ENCODE data around the gene TMEM263.

Gene TMEM263

DNA sequence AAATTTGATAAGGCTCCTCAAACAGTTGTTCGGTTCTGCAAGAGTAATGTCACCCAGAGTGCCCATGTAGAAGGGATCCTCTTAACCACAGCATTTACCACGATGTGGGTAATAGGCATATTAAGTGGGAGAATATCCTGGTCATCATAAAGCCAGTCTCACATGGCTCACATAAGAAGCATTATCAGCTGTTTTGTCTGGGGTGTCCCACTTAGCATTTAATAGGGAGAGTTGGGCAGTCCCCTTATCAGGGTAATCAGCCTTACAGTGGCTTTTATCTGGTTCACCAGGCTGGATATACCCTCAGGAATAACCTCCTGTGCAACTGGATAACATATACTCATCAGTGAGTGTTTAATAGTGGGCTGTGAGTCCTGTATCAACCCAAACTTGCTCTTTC lies 12.9 kb upstream of the TMEM263 start:
- Histone ChIP-seq H3K9ac (ENCODE audit: low read depth, low read length, poor library complexity, severe bottlenecking) (no peak overlapping the region), H3K9me3 (ENCODE audit: insufficient read depth, low read depth, low read length) (0 out of 2 replicates have a peak, but pooled peaks cover 5% of the 10 kb centered on the region), H3K4me2 (ENCODE audit: low read depth, low read length, poor library complexity, severe bottlenecking) (no peak overlapping the region), H2AFZ (ENCODE audit: low read length) (no peak overlapping the region), H3K9me2 (replicated peaks; ENCODE audit: low read depth, low read length) (no peaks in the 10 kb centered on the region), H3K4me1 (ENCODE audit: insufficient read depth, low read length, poor library complexity, severe bottlenecking) (no peaks in the 10 kb centered on the region), H3K27me3 (ENCODE audit: insufficient read depth, low read length, poor library complexity, severe bottlenecking) (no peaks in the 10 kb centered on the region), H3K79me2 (ENCODE audit: insufficient read depth, low read length) (no peaks in the 10 kb centered on the region), H3K36me3 (ENCODE audit: insufficient read depth, low read length) (no peaks in the 10 kb centered on the region), H4K20me1 (ENCODE audit: insufficient read depth, low read length, poor library complexity, severe bottlenecking) (no peaks in the 10 kb centered on the region), H3K4me3 (ENCODE audit: low read length, poor library complexity, severe bottlenecking) (no peak overlapping the region), H3F3A (ENCODE audit: low read depth) (no peaks in the 10 kb centered on the region)
- TF ChIP-seq EZH2phosphoT487 (IDR thresholded peaks at IDR 0.05; ENCODE audit: borderline replicate concordance) = no peak
- TF ChIP-seq, protein P1, sequence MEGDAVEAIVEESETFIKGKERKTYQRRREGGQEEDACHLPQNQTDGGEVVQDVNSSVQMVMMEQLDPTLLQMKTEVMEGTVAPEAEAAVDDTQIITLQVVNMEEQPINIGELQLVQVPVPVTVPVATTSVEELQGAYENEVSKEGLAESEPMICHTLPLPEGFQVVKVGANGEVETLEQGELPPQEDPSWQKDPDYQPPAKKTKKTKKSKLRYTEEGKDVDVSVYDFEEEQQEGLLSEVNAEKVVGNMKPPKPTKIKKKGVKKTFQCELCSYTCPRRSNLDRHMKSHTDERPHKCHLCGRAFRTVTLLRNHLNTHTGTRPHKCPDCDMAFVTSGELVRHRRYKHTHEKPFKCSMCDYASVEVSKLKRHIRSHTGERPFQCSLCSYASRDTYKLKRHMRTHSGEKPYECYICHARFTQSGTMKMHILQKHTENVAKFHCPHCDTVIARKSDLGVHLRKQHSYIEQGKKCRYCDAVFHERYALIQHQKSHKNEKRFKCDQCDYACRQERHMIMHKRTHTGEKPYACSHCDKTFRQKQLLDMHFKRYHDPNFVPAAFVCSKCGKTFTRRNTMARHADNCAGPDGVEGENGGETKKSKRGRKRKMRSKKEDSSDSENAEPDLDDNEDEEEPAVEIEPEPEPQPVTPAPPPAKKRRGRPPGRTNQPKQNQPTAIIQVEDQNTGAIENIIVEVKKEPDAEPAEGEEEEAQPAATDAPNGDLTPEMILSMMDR (conservative IDR thresholded peaks at IDR 0.05; ENCODE audit: low read length) = no peak

DNA sequence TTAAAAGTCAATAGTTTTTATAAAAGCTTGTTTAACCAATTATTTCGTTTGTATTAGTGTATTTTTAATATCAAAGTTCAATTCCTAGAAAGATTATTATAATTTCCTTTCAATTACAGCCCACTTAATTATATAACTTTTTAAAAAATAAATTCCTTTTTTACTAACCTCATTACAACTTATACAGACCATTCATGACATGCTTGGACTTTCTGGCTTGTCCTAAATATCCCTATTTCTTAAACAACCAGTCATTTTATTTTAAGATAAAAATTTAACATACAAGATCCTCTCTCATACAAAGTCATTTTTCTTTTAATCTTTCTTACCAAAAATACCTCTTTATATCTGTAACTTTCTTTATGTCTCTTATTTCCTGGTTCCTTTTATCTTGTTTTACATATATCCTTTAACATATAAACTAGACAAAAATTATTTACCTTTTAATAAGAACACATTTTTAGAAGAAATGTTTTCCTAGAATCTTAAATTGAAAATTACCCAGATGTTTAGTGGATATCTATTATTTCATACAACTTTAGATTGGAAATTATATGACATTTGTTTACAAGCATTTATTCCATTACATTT lies 10.4 kb upstream of the TMEM263 start:
- H3K9ac ChIP-seq (ENCODE audit: low read depth, low read length, poor library complexity, severe bottlenecking) = no peak overlapping the region
- TF ChIP-seq EZH2phosphoT487 (IDR thresholded peaks at IDR 0.05; ENCODE audit: borderline replicate concordance) = no peak
- TF ChIP-seq, protein P1 (conservative IDR thresholded peaks at IDR 0.05; ENCODE audit: low read length) = no peak

DNA sequence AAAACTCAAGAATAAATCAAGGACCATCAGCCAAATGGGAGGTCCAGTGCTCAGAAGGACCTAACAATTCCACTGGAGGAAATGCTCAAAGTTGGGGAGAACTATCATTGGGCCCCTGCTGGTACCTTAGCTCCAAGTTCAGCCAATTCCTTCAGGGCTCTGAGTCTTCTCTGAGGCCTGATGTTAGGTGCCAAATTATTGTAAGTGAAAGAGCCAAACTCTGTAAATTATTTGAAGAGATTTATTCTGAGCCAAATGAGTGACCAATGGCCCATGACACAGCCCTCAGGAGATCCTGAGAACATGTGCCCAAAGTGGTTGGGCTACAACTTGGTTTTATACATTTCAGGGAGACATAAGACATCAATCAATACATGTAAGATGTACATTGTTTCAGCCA lies 8.2 kb upstream of the TMEM263 start:
- TF ChIP-seq, protein P1 (conservative IDR thresholded peaks at IDR 0.05; ENCODE audit: low read length) = no peak
- TF ChIP-seq EZH2phosphoT487 (IDR thresholded peaks at IDR 0.05; ENCODE audit: borderline replicate concordance) = no peak
- Histone ChIP-seq H3K4me3 (ENCODE audit: low read length, poor library complexity, severe bottlenecking) (no peak overlapping the region), H3K9me3 (ENCODE audit: insufficient read depth, low read depth, low read length) (peaks cover 8% of the 10 kb centered on the region; the same call in 1 of the 2 replicates), H4K20me1 (ENCODE audit: insufficient read depth, low read length, poor library complexity, severe bottlenecking) (no peaks in the 10 kb centered on the region), H3K4me2 (ENCODE audit: low read depth, low read length, poor library complexity, severe bottlenecking) (no peak overlapping the region), H3K9ac (ENCODE audit: low read depth, low read length, poor library complexity, severe bottlenecking) (no peak overlapping the region), H3K9me2 (replicated peaks; ENCODE audit: low read depth, low read length) (no peaks in the 10 kb centered on the region), H3K36me3 (ENCODE audit: insufficient read depth, low read length) (no peaks in the 10 kb centered on the region), H3F3A (ENCODE audit: low read depth) (no peaks in the 10 kb centered on the region), H2AFZ (ENCODE audit: low read length) (no peak overlapping the region), H3K4me1 (ENCODE audit: insufficient read depth, low read length, poor library complexity, severe bottlenecking) (no peaks in the 10 kb centered on the region), H3K79me2 (ENCODE audit: insufficient read depth, low read length) (no peaks in the 10 kb centered on the region), H3K27me3 (ENCODE audit: insufficient read depth, low read length, poor library complexity, severe bottlenecking) (no peaks in the 10 kb centered on the region)

More for the DNA sequence above, 10.4 kb upstream of the TMEM263 start:
- Histone ChIP-seq H2AFZ (ENCODE audit: low read length) (no peak overlapping the region), H3K4me2 (ENCODE audit: low read depth, low read length, poor library complexity, severe bottlenecking) (no peak overlapping the region), H3K4me1 (ENCODE audit: insufficient read depth, low read length, poor library complexity, severe bottlenecking) (no peaks in the 10 kb centered on the region), H3F3A (ENCODE audit: low read depth) (no peaks in the 10 kb centered on the region), H3K9me2 (replicated peaks; ENCODE audit: low read depth, low read length) (no peaks in the 10 kb centered on the region), H4K20me1 (ENCODE audit: insufficient read depth, low read length, poor library complexity, severe bottlenecking) (no peaks in the 10 kb centered on the region), H3K36me3 (ENCODE audit: insufficient read depth, low read length) (no peaks in the 10 kb centered on the region), H3K79me2 (ENCODE audit: insufficient read depth, low read length) (no peaks in the 10 kb centered on the region), H3K27me3 (ENCODE audit: insufficient read depth, low read length, poor library complexity, severe bottlenecking) (no peaks in the 10 kb centered on the region), H3K4me3 (ENCODE audit: low read length, poor library complexity, severe bottlenecking) (no peak overlapping the region), H3K9me3 (ENCODE audit: insufficient read depth, low read depth, low read length) (peaks cover 8% of the 10 kb centered on the region; the same call in 1 of the 2 replicates)
